Hindlimb muscle (tissue), 1 donor: Measurements from ENCODE around the gene ANKS6. TPM values are rescaled to one million over a fixed set of nuclear protein-coding genes. Genes with fewer than 3 reads are reported as not detected.

Experiments
- DNase-seq: peaks from one replicate; pipeline ENCODE4 v3.0.0-alpha.2; 2013
- polyA plus RNA-seq: library from polyadenylated mRNA; unstranded; fragments of 120-200 nt; gene quantifications from one replicate; pipeline ENCODE4 v1.2.1, GENCODE V29; 2013; ENCODE audit not compliant: insufficient read length

ANKS6 gene
- polyA plus RNA-seq, 1 donor: 14.8 TPM

- no peak for DNase-seq
Measured at GRCh38 chr9:98771209-98771874, 25.0 kb downstream of the ANKS6 start.

- DNase-seq: no peak
Measured at GRCh38 chr9:98770717-98771116, 25.6 kb downstream of the ANKS6 start.

GRCh38 chr9:98768344-98768743, 28.0 kb downstream of the ANKS6 start:
- no peak for DNase-seq

- DNase-seq: no peak
Measured at GRCh38 chr9:98767915-98768314, 28.4 kb downstream of the ANKS6 start.

- no peak for DNase-seq
Measured at GRCh38 chr9:98767196-98767595, 29.2 kb downstream of the ANKS6 start.

- DNase-seq: no peak
Measured at GRCh38 chr9:98766586-98766985, 29.8 kb downstream of the ANKS6 start.

GRCh38 chr9:98765256-98765655, 31.1 kb downstream of the ANKS6 start:
- no peak for DNase-seq

- DNase-seq: no peak
Measured at GRCh38 chr9:98763986-98764745, 32.2 kb downstream of the ANKS6 start.

- DNase-seq: no peak
Measured at GRCh38 chr9:98760231-98760630, 36.1 kb downstream of the ANKS6 start.

GRCh38 chr9:98755006-98755618, 41.2 kb downstream of the ANKS6 start:
- no peak for DNase-seq

GRCh38 chr9:98751210-98751609, 45.1 kb downstream of the ANKS6 start:
- DNase-seq: no peak

- no peak for DNase-seq
Measured at GRCh38 chr9:98750364-98751060, 45.8 kb downstream of the ANKS6 start.

- no peak for DNase-seq
Measured at GRCh38 chr9:98747476-98747875, 48.9 kb downstream of the ANKS6 start.

- DNase-seq: no peak
Measured at GRCh38 chr9:98745470-98745869, 50.9 kb downstream of the ANKS6 start.

GRCh38 chr9:98743818-98744611, 52.3 kb downstream of the ANKS6 start:
- DNase-seq: no peak

- no peak for DNase-seq
Measured at GRCh38 chr9:98743329-98743728, 53.0 kb downstream of the ANKS6 start.

GRCh38 chr9:98742325-98743280, 53.8 kb downstream of the ANKS6 start:
- DNase-seq: no peak

- no peak for DNase-seq
Measured at GRCh38 chr9:98740226-98740881, 56.0 kb downstream of the ANKS6 start.

- no peak for DNase-seq
Measured at GRCh38 chr9:98738741-98739140, 57.6 kb downstream of the ANKS6 start.

- DNase-seq: no peak
Measured at GRCh38 chr9:98736226-98736625, 60.1 kb downstream of the ANKS6 start.

GRCh38 chr9:98732801-98733200, 63.6 kb downstream of the ANKS6 start:
- no peak for DNase-seq
